Activated naive CD4-positive, alpha-beta T cell treated with anti-CD3 and anti-CD28 coated beads, Interleukin-2, amount 10 ng/mL, durations not matched to agents 7 days and 5 days (primary cell): ENCODE measurements around the gene PKP1.
A peak's percentile ranks its signal among the peaks of the same experiment; 100 is the strongest.

Experiments used
- CTCF ChIA-PET: fragments of 350-600 bp; sonication (Branson Sonifier 250); formaldehyde crosslinking; loops from one replicate; lab custom pipeline; 2021; ENCODE audit warnings: antibody characterized with exemption; lab: Charles Lee
- DNase-seq: peaks from one replicate; pipeline ENCODE4 v3.0.0-alpha.2; 2020
- H3K27ac Mint-ChIP-seq: one replicate; pipeline ENCODE4 v1.8.0; 2021; ENCODE audit warnings: mild to moderate bottlenecking, moderate library complexity, mixed read lengths
- H3K27me3 Mint-ChIP-seq: one replicate; pipeline ENCODE4 v1.8.0; 2021; ENCODE audit warnings: mild to moderate bottlenecking, mixed read lengths
- H3K36me3 Mint-ChIP-seq: one replicate; pipeline ENCODE4 v1.8.0; 2021; ENCODE audit warnings: mixed read lengths
- H3K4me1 Mint-ChIP-seq: one replicate; pipeline ENCODE4 v1.8.0; 2021; ENCODE audit warnings: mixed read lengths
- H3K4me3 Mint-ChIP-seq: one replicate; pipeline ENCODE4 v1.8.0; 2021; ENCODE audit warnings: mild to moderate bottlenecking, moderate library complexity, mixed read lengths
- H3K9me3 Mint-ChIP-seq: one replicate; pipeline ENCODE4 v1.8.0; 2021; ENCODE audit warnings: mixed read lengths

Gene PKP1

GRCh38 chr1:201345081-201345355, 61.7 kb downstream of the PKP1 start:
- no peak for DNase-seq
- no peaks in the 10 kb centered on the region for H3K36me3 Mint-ChIP-seq
- H3K4me3 Mint-ChIP-seq = no peak overlapping the region
- no peaks in the 10 kb centered on the region for H3K9me3 Mint-ChIP-seq
- H3K27ac Mint-ChIP-seq = no peak overlapping the region
- H3K27me3 Mint-ChIP-seq = peaks cover 35% of the 10 kb centered on the region
- CTCF ChIA-PET = interaction anchor here (1.1 to 2.3 kb wide), 2 partner anchors 91 to 219 kb away, joined by 3 to 9 read pairs; no protein-coding TSS in a partner anchor
- H3K4me1 Mint-ChIP-seq = no peaks in the 10 kb centered on the region

DNA sequence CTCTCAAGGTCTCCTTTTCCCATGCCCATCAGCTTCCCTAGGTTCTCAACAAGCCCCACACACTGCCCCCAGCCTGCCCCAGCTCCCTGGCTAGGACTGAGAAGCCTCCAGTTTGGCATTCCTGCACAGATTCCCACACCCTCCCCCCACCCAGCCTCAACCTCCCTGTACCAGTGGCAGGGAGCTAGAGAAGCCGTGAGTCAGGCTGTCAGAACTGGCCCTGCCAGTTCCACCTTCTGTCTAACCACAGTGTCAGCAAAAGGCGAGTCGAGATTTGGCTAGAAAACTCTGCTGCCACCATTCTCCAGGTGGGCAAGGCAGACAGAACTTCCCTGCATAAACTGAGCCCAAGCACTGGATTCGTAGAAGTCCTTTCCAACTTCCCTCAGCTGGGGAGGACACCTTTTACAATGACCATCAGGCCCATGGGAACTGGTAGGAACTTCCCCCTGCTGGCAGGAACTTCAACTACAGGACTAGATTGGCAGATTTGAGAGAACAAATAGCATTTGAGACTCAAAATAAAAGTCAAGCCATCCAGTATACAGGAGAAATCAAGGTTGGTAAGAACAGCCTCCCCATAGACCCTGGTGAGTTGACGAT, 63.1 kb downstream of the PKP1 start:
- peaks cover 42% of the 10 kb centered on the region for H3K27me3 Mint-ChIP-seq
- no peak for DNase-seq
- H3K9me3 Mint-ChIP-seq = no peaks in the 10 kb centered on the region
- CTCF ChIA-PET = interaction anchor here (0.6 to 2.3 kb wide), 5 partner anchors 37 to 288 kb away, joined by 3 to 9 read pairs (median 4); no protein-coding TSS in a partner anchor
- no peak overlapping the region for H3K4me3 Mint-ChIP-seq
- H3K27ac Mint-ChIP-seq = no peak overlapping the region
- H3K36me3 Mint-ChIP-seq = no peaks in the 10 kb centered on the region
- H3K4me1 Mint-ChIP-seq = no peaks in the 10 kb centered on the region

DNA sequence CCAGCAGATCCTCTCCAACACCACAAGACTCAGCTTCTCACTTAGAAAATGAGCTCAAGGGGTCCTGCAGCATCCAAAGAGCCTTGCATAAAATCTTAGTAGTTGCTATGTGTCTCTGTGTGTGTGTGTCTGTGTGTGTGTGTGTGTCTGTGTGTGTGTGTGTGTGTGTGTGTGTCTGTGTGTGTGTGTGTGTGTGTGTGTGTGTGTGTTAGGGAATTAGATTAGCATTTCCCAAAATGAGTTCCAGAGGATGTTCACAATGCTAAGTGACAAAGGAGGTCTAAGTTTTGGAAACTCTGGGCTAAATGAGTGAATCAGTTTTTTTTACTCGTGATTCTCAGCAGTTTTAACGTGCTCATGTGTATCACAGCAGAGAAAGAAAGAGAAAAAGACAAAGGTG, 63.7 kb downstream of the PKP1 start:
- no peak overlapping the region for H3K4me3 Mint-ChIP-seq
- no peaks in the 10 kb centered on the region for H3K4me1 Mint-ChIP-seq
- peaks cover 42% of the 10 kb centered on the region for H3K27me3 Mint-ChIP-seq
- no peak overlapping the region for H3K27ac Mint-ChIP-seq
- CTCF ChIA-PET = interaction anchor here (0.6 to 2.3 kb wide), 4 partner anchors 93 to 288 kb away, joined by 3 to 9 read pairs (median 4); no protein-coding TSS in a partner anchor
- H3K9me3 Mint-ChIP-seq = no peaks in the 10 kb centered on the region
- DNase-seq = no peak
- H3K36me3 Mint-ChIP-seq = no peaks in the 10 kb centered on the region

GRCh38 chr1:201347498-201348210, 64.3 kb downstream of the PKP1 start:
- CTCF ChIA-PET = interaction anchor here (1.1 to 3.6 kb wide), 4 partner anchors 14 to 93 kb away, joined by 3 to 28 read pairs (median 6); no protein-coding TSS in a partner anchor
- no peaks in the 10 kb centered on the region for H3K9me3 Mint-ChIP-seq

DNA sequence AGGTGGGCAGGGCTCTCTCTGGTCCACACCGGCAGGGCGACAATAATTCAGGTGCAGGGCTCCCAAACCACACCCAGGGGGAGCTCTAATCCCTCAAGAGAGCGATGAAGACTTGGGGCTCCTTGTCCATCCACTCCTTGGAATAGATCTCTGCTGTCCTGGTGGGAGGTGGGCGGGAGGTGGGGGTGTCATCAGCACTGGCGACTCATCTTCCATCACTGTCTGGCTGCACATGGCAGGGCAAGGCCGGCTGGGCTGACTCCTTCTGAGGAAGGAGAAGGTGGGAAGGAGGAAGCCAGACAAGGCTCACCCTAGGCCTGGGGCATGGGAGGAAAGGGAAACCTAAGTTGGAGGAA, 64.9 kb downstream of the PKP1 start:
- Mint-ChIP-seq H3K4me1 (no peaks in the 10 kb centered on the region), H3K4me3 (no peak overlapping the region), H3K27me3 (peaks cover 43% of the 10 kb centered on the region), H3K36me3 (no peaks in the 10 kb centered on the region), H3K27ac (no peak overlapping the region), H3K9me3 (no peaks in the 10 kb centered on the region)
- DNase-seq = peak; percentile 48
- CTCF ChIA-PET = interaction anchor here (1.1 to 3.6 kb wide), 3 partner anchors 14 to 58 kb away, joined by 3 to 28 read pairs (median 3); no protein-coding TSS in a partner anchor

More at GRCh38 chr1:201347498-201348210, 64.3 kb downstream of the PKP1 start:
- no peak overlapping the region for H3K4me3 Mint-ChIP-seq
- H3K27me3 Mint-ChIP-seq = peaks cover 42% of the 10 kb centered on the region
- no peaks in the 10 kb centered on the region for H3K4me1 Mint-ChIP-seq
- H3K27ac Mint-ChIP-seq = no peak overlapping the region
- no peak for DNase-seq
- no peaks in the 10 kb centered on the region for H3K36me3 Mint-ChIP-seq

DNA sequence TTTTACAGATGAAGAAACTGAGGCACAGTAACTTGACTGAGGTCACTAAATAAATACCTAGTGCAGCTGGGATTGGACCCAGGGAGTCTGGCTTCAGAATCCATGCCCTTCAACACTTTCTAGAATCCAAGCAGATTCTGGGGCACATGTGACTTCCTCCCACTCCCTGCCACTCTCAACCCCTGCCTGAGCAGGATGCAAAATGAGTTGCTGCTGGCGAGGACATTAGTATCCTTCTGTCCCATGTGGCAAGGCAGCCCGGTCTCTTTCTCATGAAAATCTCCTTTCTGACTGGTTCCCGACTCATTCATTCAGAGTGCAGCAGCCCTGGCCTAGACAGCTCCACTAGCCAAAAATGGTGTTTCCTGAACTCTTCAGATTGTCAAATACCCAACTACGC, 65.8 kb downstream of the PKP1 start:
- CTCF ChIA-PET = interaction anchor here (1.2 to 3.6 kb wide), 2 partner anchors 13 to 52 kb away, joined by 3 to 28 read pairs; no protein-coding TSS in a partner anchor
- H3K9me3 Mint-ChIP-seq = no peaks in the 10 kb centered on the region
- DNase-seq = no peak

DNA sequence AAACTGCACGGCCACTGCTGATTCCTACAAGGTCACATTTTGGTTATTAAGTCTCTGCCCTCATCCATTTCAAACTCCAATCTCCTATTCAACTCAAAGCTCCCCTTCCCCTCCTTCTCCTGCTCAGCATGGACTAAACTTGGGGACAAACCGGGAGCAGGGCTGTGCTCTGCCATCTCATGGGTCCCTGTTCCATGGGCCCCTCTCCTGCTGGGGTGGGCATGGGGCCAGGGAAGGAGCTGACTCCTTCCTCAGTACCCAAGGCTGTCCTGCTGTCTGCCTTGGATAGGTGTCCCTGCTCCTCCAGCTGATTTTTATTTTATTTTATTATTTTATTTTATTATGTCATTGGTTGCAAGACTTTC, 67.0 kb downstream of the PKP1 start:
- no peak overlapping the region for H3K4me3 Mint-ChIP-seq
- DNase-seq = no peak
- H3K36me3 Mint-ChIP-seq = no peaks in the 10 kb centered on the region
- H3K4me1 Mint-ChIP-seq = no peaks in the 10 kb centered on the region
- H3K27me3 Mint-ChIP-seq = peaks cover 54% of the 10 kb centered on the region
- CTCF ChIA-PET = interaction anchor here (0.6 to 3.6 kb wide), 4 partner anchors 11 to 60 kb away, joined by 3 to 28 read pairs (median 4); no protein-coding TSS in a partner anchor
- no peaks in the 10 kb centered on the region for H3K9me3 Mint-ChIP-seq
- no peak overlapping the region for H3K27ac Mint-ChIP-seq

More for the DNA sequence above, 65.8 kb downstream of the PKP1 start:
- Mint-ChIP-seq H3K4me3 (no peak overlapping the region), H3K4me1 (no peaks in the 10 kb centered on the region), H3K27ac (no peak overlapping the region), H3K36me3 (no peaks in the 10 kb centered on the region), H3K27me3 (peaks cover 50% of the 10 kb centered on the region)

DNA sequence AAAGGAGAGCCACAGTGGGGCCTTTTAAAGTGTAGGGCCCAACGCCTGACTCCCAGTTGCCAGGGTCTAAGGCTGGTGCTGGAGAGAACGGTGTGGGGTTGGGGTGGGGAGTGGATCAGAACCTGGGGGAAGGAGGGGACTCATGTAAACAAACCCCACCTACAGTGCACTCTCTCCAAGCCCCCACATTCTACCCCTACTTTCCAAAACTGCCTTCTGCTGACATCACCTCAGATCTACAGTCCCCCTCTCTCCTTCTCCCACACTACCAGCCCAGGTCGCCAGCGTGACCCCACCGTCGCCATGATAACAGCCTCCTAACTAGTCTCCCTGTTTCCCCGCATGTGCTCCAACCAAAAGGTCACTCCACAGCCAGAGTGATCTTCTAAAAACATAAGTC, 67.6 kb downstream of the PKP1 start:
- no peaks in the 10 kb centered on the region for H3K36me3 Mint-ChIP-seq
- no peak overlapping the region for H3K4me3 Mint-ChIP-seq
- H3K27ac Mint-ChIP-seq = no peak overlapping the region
- H3K9me3 Mint-ChIP-seq = no peaks in the 10 kb centered on the region
- no peaks in the 10 kb centered on the region for H3K4me1 Mint-ChIP-seq
- no peak for DNase-seq
- H3K27me3 Mint-ChIP-seq = peaks cover 49% of the 10 kb centered on the region
- CTCF ChIA-PET = interaction anchor here (0.6 to 3.6 kb wide), 2 partner anchors 11 to 57 kb away, joined by 3 to 28 read pairs; no protein-coding TSS in a partner anchor

DNA sequence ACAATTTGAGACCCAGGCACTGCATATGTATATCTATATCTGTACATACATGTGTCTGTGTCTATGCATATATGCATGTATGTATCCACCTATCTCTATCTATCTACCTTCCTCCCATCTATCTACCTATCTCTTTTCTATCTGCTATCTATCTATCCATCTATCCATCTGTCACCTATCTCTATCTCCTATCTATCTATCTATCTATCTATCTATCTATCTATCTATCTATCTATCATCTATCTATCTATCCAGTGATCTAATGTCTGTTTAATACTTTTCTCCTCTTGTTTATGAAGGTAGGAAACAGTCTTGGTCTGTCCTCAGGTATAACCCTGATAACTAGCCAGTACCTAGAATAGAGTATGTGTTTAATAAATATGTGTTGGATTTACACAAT, 68.3 kb downstream of the PKP1 start:
- DNase-seq = no peak
- H3K36me3 Mint-ChIP-seq = no peaks in the 10 kb centered on the region
- H3K27me3 Mint-ChIP-seq = peaks cover 44% of the 10 kb centered on the region

GRCh38 chr1:201353186-201353940, 70.1 kb downstream of the PKP1 start:
- peaks cover 27% of the 10 kb centered on the region for H3K27me3 Mint-ChIP-seq
- CTCF ChIA-PET = no interaction called here

More for the DNA sequence above, 68.3 kb downstream of the PKP1 start:
- Mint-ChIP-seq H3K27ac (no peak overlapping the region), H3K9me3 (no peaks in the 10 kb centered on the region), H3K4me3 (no peak overlapping the region), H3K4me1 (no peaks in the 10 kb centered on the region)
- CTCF ChIA-PET = no interaction called here

DNA sequence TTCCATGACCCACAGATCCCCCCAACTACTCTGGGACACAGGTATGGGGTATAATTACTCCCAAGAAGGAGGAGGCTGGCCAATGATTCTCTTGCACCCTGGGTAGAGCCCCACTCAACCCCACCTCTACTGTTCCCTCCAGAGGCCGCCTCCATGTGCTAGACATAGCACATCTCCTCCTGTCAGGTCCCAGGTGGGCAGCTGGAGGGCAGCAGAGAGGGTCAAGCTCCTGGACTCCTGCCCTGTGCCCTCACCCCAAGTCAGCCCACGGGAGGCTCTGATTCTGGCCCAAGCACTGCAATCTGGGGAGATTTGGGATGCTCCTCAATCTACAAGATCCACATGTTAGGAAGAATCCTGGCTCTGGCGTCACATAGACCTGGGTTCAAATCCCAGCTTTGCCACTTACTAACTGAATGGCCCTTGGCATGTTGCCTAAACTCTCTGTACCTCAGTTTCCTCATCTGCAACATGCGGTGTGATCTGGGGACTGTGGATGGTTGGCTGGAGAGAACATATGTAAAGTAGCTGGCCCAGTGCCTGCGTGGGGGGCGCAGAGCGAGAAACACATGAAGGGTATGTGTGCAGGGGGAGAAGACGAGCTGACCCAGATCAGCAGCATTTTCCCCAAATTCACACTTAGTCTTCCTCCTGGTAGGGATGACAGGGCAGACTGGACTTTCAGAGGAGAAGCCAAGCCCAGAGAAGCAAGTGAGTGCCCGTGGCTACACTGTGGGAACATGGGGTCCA, 71.0 kb downstream of the PKP1 start:
- CTCF ChIA-PET = no interaction called here

More at GRCh38 chr1:201353186-201353940, 70.1 kb downstream of the PKP1 start:
- Mint-ChIP-seq H3K4me1 (no peaks in the 10 kb centered on the region), H3K36me3 (no peaks in the 10 kb centered on the region), H3K9me3 (no peaks in the 10 kb centered on the region), H3K27ac (no peak overlapping the region), H3K4me3 (no peak overlapping the region)
- no peak for DNase-seq

DNA sequence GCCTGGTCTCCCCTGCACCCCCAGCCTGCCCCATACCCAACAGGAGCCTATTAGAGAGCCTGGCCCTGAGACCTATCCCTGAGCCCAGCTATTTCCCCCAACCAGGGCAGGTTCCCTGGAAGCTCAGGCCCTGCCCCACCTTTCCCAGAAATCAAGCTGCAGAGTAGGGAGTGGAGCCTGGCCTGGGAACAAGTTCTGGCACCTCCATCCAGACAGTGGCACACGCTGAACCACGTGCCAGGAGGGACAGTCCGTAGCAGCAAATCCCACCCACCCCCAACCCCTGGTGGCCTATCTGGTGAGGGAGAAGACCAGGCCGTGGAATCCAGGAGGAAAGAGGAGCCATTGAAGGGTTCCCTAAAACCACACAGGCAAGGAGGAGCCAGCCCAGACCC, 71.6 kb downstream of the PKP1 start:
- Mint-ChIP-seq H3K9me3 (no peaks in the 10 kb centered on the region), H3K27me3 (peaks cover 28% of the 10 kb centered on the region), H3K27ac (no peak overlapping the region), H3K36me3 (no peaks in the 10 kb centered on the region), H3K4me1 (no peaks in the 10 kb centered on the region), H3K4me3 (no peak overlapping the region)
- DNase-seq = no peak
- CTCF ChIA-PET = no interaction called here

More for the DNA sequence above, 71.0 kb downstream of the PKP1 start:
- peaks cover 28% of the 10 kb centered on the region for H3K27me3 Mint-ChIP-seq
- no peak overlapping the region for H3K4me3 Mint-ChIP-seq
- H3K36me3 Mint-ChIP-seq = no peaks in the 10 kb centered on the region
- H3K9me3 Mint-ChIP-seq = no peaks in the 10 kb centered on the region
- no peak for DNase-seq
- no peaks in the 10 kb centered on the region for H3K4me1 Mint-ChIP-seq
- no peak overlapping the region for H3K27ac Mint-ChIP-seq

DNA sequence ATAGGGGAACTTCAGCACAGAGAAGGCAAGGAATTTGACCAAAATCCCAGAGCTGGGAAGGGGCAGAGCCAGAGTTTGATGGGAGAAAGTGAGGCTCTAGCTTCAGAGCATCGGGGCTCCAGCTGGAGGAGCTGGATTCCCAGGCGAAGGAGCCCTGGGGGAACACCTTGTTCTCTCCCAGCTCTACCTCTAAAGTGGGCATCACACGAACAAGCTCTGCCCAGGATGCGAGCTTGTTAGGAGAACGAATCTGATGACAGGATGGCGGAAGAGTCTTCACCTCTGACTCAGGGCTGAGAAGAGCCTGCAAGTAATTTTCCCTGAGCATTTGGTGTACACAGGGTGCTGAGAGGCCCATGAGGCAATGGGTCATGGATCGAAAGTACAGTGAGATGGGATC, 72.2 kb downstream of the PKP1 start:
- Mint-ChIP-seq H3K27ac (peak overlapping the region; percentile 39), H3K4me1 (no peaks in the 10 kb centered on the region), H3K9me3 (no peaks in the 10 kb centered on the region), H3K27me3 (peaks cover 28% of the 10 kb centered on the region), H3K36me3 (no peaks in the 10 kb centered on the region), H3K4me3 (no peak overlapping the region)
- CTCF ChIA-PET = no interaction called here
- no peak for DNase-seq

- CTCF ChIA-PET = no interaction called here
- no peak for DNase-seq
- no peaks in the 10 kb centered on the region for H3K36me3 Mint-ChIP-seq
- no peaks in the 10 kb centered on the region for H3K9me3 Mint-ChIP-seq
- no peaks in the 10 kb centered on the region for H3K4me1 Mint-ChIP-seq
- no peak overlapping the region for H3K27ac Mint-ChIP-seq
- H3K4me3 Mint-ChIP-seq = no peak overlapping the region
- peaks cover 22% of the 10 kb centered on the region for H3K27me3 Mint-ChIP-seq
Measured at GRCh38 chr1:201356236-201356635, 72.9 kb downstream of the PKP1 start.
